ENCODE measurements around the gene EPN2. TPM values are rescaled to one million over a fixed set of nuclear protein-coding genes. Genes with fewer than 3 reads are reported as not detected.

The EPN2 gene
- total RNA-seq, 1 donor from 2014 or later = 7.5 TPM

- no peak for DNase-seq (ENCODE audit: low read depth)
Measured at GRCh38 chr17:19238167-19238505, 970 bp downstream of the EPN2 start.

DNA sequence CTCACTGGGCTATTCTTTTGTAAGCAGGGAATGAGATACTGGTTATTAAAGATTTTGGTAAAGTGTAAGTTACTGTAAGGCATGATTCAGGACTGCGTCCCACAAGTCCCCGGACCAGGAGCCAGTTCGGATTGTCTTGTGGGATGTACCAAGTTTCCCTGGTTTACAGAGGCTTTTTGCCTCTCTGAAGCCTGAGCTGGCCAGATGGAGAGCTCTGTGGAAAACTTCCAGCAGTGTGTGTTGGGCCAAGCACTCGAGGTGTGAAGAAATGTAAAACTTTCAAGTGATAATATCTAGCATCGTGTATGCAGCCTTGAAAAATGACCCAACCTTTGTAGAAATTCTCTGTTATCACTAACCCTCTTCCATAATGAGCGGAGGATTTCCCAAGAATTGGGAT lies 2.4 kb downstream of the EPN2 start:
- DNase-seq (ENCODE audit: low read depth) = no peak

DNA sequence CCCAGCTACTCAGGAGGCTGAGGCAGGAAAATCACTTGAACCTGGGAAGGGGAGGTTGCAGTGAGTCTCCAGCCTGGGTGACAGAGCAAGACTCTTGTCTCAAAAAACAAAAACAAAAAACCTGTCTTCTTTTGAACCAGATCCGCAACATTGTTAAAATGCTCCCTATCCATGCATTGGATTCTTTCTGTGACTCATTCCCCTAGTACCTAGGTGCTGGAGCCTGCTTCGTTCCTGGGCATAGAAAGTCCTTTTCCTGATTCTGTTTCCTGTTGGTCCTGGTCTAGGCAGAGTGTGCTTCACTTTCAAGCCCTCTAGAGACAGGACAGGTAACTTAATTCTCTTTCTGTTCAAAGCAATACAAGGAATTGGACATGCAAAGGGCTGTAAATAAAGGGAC lies 5.2 kb downstream of the EPN2 start:
- DNase-seq (ENCODE audit: low read depth) = no peak

GRCh38 chr17:19242926-19243325 lies 5.8 kb downstream of the EPN2 start:
- DNase-seq (ENCODE audit: low read depth) = no peak

DNA sequence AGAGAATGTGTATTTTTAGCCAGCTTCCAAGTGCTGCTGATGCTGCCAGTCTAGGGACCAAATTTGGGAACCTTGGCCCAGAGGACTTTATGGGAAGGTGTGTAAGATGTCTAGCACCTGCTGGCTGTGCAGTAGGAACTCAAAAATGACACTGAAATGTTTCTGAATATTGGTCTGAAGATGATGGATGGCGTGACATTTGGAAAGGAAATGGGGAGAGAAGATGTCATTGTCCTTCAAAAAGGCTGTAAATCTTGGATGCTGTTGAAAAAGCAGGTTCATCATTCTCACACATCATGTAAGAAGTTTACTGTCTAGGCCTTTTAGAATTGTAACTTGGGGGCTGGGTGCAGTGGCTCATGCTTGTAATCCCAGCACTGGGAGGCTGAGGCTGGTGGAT lies 6.7 kb downstream of the EPN2 start:
- DNase-seq (ENCODE audit: low read depth) = no peak

DNA sequence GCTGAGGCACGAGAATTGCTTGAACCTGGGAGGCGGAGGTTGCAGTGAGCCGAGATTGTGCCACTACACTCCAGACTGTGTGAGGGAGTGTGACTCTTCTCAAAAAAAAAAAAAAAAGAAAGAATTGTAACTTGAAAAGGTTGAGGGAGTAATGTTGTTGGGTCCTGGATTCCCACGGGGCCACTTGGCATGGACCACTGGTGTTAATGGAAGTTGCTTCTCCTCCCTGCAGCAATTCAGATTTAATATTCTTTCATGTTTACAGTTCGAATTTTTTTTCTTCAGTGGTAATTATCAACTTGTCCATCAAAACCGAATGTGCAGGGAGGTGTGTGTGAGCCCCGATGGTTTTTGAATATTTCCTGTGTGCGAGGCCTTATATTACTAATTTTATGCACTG lies 7.2 kb downstream of the EPN2 start:
- DNase-seq (ENCODE audit: low read depth) = no peak

DNA sequence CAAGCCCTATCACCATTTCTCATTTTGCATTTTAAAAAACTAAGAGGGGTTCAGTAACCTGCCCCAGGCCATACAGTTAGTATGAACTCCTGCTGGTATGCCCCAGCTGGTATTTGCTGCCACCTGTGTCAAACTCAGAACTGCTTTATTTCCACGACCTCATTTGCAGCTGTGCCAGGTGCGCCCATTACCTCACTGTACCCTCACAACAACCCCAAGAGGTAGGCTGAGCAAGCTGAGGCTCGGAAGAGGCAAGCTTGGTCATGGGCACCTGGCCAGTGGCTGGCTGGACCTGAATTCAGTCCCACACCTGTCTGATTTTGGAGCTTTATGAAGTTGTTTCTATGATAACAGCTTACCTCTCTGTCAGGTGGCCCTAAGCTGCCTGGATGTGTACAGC lies 7.6 kb downstream of the EPN2 start:
- DNase-seq (ENCODE audit: low read depth) = no peak

DNA sequence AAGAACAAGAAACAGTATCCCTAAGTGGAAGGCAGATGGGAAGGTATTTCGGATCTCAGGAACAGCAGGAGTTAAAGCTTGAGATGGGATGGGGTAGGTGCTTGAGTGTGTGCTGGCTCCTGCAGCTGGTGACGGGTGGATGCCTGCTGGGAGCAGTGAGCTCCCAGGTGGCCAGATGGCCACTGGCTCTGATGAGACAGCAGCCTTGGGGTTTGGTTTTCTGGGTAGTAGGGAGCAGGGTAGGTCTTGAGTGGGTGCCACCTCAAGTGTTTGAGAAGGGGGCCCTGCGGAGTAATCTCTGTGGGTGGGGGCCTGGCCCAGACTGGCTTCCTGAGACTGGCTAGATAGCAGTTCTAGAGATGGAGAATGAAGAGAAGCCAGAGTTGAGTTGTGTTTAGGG lies 10.3 kb downstream of the EPN2 start:
- DNase-seq (ENCODE audit: low read depth) = no peak

GRCh38 chr17:19248151-19248927 lies 11.2 kb downstream of the EPN2 start:
- no peak for DNase-seq (ENCODE audit: low read depth)

- peak; percentile 86 for DNase-seq (ENCODE audit: low read depth)
Measured at GRCh38 chr17:19248928-19249574, 11.9 kb downstream of the EPN2 start.

DNA sequence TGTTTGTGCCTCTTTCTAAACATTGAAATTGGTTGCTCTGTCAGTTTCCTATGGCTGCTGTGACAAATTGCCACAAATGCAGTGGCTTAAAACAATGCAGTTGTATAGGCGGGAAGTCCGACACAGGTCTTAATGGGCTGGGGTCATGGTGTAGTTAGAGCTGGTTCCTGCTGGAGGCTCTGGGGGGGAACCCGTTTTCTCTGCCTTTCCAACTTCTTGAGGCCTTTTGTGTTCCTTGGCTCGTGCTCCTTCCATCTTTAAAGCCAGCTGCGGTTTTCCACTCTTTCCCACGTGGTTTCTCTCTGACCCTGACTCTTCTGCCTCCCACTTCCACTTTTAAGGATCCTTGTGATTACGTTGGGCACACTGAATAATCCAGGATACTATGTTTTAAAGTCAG lies 12.5 kb downstream of the EPN2 start:
- DNase-seq (ENCODE audit: low read depth) = no peak

DNA sequence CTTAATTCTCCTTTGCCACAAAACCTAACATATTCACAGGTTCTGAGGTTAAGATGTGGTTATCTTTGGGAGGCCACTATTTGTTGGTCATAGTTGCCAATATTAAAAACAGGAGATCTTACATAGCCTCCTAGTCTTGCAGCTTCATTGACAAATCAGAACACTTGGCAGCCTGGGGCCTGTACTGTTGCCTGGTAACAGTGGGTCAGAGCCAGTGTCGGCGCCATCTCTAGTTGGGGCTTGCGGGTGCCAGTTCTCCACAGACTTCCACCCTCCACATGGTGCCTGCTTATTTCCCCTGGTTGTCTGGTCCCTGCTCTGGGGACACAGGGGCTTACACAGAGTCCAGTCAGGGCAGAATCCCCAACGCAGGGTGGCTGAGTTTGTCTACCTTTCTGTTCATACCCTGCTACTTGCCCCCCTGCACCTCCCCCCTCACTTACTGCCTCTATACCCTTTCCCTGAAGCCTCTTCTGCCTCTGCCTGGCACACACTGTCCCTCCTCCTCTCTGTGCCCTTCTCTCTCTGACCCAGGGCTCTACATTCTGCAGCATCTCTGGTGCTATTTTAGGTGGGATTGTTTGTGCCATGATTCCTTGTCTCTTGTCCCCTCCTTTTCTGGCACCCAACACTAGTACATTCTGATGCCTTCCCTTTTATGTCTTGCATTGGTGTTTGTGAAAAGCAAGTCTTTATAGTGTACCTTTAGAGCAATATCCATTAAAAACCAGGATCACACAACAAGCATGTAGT lies 13.4 kb downstream of the EPN2 start:
- no peak for DNase-seq (ENCODE audit: low read depth)

DNA sequence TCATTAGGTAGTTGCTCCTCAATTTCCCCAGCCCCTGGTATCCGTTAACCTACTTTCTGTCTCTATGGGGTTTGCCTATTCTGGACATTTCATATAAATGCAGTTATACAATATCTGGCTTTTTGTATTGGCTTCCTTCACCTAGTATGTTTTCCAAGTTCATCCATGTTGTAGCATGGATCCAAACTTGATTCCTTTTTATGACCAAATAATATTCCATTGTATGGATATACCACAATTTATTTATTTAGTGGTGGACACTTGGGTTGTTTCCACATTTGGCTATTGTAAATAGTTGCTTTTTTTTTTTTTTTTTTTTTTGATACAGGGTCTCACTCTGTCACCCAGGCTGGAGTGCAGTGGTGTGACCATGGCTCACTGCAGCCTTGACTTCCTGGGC lies 15.9 kb downstream of the EPN2 start:
- DNase-seq (ENCODE audit: low read depth) = no peak

- DNase-seq (ENCODE audit: low read depth) = no peak
Measured at GRCh38 chr17:19254651-19255050, 17.5 kb downstream of the EPN2 start.

- no peak for DNase-seq (ENCODE audit: low read depth)
Measured at GRCh38 chr17:19255279-19255678, 18.1 kb downstream of the EPN2 start.

GRCh38 chr17:19258371-19258770 lies 21.2 kb downstream of the EPN2 start:
- no peak for DNase-seq (ENCODE audit: low read depth)

DNA sequence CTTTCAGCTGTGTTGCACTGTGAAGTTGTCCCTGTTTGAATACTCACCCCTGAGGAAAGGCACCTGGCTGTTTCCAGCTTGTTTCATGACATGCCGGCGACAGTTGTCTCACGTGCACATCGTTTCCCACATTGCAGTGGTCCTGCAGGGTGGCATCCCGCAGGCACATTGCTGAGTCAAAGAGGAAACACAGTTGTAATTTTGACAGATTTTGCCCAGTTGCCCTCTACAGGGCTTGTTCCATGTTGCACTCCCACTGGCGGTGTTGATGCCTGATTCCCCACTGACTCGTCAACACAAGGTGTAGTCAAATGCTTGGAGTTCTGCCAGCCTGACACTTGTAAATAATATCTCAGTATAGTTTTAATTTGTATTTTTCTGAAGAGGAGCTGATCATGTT lies 23.8 kb downstream of the EPN2 start:
- DNase-seq (ENCODE audit: low read depth) = no peak

GRCh38 chr17:19261426-19261825 lies 24.3 kb downstream of the EPN2 start:
- DNase-seq (ENCODE audit: low read depth) = no peak

DNA sequence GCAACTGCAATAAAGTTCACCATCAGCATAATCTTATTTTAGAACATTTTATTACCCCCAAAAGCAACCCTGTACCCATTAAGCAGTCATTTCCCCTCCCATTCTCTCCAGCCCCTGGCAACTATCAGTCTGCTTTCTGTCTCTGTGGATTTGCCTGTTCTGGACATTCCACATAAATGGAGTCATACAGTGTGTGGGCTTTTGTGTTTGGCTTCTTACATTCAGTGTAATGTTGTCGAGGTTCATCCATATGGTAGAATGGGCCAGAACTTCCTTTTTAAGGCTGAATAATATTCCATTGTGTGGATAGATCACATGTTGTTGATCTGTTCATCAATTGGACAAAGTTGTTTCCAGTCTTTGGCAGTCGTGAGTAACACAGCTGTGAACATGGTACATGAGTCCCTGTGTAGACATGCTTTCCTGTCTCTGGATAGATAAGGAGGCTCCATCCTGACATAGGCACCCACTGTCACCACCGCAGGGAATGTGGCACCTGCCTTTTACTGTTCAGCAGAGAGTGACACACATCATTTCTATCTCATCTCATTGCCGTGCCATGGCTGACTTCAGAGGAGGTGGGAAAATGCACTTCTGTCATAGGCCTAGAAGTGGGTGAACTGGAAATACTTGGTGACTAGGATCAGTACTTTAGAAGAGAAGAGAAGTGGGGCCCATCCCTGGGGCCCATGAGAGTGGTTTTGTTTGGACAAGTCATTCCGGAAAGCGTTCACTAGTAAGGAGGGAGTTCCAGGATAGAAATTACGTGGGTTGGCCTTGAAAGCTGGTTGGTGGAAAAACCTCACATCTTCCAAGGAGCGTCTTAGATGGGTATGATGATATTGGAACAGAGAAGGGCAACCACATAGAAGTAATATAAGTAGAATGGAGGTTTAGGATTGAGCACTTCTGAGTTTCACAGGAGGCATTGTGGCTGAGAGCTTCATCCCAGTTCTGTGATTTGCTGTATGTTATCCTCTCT lies 25.8 kb downstream of the EPN2 start:
- peak; percentile 23 for DNase-seq (ENCODE audit: low read depth)

- DNase-seq (ENCODE audit: low read depth) = peak; percentile 41
Measured at GRCh38 chr17:19263641-19264051, 26.5 kb downstream of the EPN2 start.

GRCh38 chr17:19264268-19264667 lies 27.1 kb downstream of the EPN2 start:
- DNase-seq (ENCODE audit: low read depth) = no peak

All from myocyte (in vitro differentiated cells).